K562 (cell line): ENCODE data around the gene TMEM141. TPM values are rescaled to one million over a fixed set of nuclear protein-coding genes. Genes with fewer than 3 reads are reported as not detected.

ENCODE experiments used
- ATAC-seq: fragments of 200-7000 bp; cut with Tn5 transposase; 3 replicates; pipeline ENCODE4 v1.9.1; 2020; ENCODE audit warnings: moderate library complexity
- BruUV-seq: library from RNA; stranded (reverse); fragments of 400-500 nt; replicated peaks from 2 replicates; lab custom pipeline; 2021; lab: Mats Ljungman, UMichigan
- CTCF ChIA-PET: fragments of 300-600 bp; formaldehyde crosslinking; extraction: SDS; loops from one replicate; lab custom pipeline; 2021; ENCODE audit warnings: low intra/inter-chr PET ratio; lab: Yijun Ruan, JAX
- POLR2A ChIA-PET: fragments of 300-600, 350-650 bp; sonication (Branson Sonifier 250); formaldehyde crosslinking; extraction: SDS; loops from one replicate; lab custom pipeline; 2021; ENCODE audit warnings: antibody characterized with exemption, inconsistent platforms; lab: Yijun Ruan, JAX
- DNase-seq, 4 experiments: peaks; one replicate each; pipeline versions ENCODE4 v3.0.0 to v3.0.0-alpha.2; 2011 to 2018; ENCODE audit warnings: low spot score in 3 of 4, mixed read lengths in 3 of 4; ENCODE audit errors: extremely low read depth in 1 of 4
- FAIRE-seq: peaks from 2 replicates; lab custom pipeline; 2011; peaks lifted over from hg19 to GRCh38; lab: Jason Lieb, UNC
- H2AFZ ChIP-seq: 2 replicates; pipeline ENCODE4 v1.6.0; 2011; ENCODE audit warnings: low read depth, low read length, control low read depth, inconsistent platforms
- H3K27ac ChIP-seq: fragments of 200-600 bp; 3 replicates; pipeline ENCODE4 v1.8.0; 2011; ENCODE audit warnings: low read depth, mild to moderate bottlenecking, control low read depth, inconsistent platforms, low read length, moderate library complexity, mixed read lengths; ENCODE audit errors: extremely low read depth
- H3K27me3 ChIP-seq, 2 experiments: fragments of 300-600 bp in 1 of 2; 2 replicates in 1 of 2; 3 replicates in 1 of 2; pipeline versions ENCODE4 v1.6.0 to v1.8.0; 2011; ENCODE audit warnings: inconsistent platforms in 2 of 2, low read length in 2 of 2, mild to moderate bottlenecking in 1 of 2, mixed read lengths in 1 of 2, moderate library complexity in 1 of 2; ENCODE audit not compliant: control insufficient read depth in 2 of 2, insufficient read depth in 2 of 2
- H3K36me3 ChIP-seq: fragments of 300-600 bp; 3 replicates; pipeline ENCODE4 v1.8.0; 2011; ENCODE audit warnings: mild to moderate bottlenecking, low read length, inconsistent platforms; ENCODE audit not compliant: control insufficient read depth, insufficient read depth
- H3K4me1 ChIP-seq, 2 experiments: fragments of 200-600 bp in 1 of 2; replicated peaks in 1 of 2; 2 replicates in 1 of 2; 3 replicates in 1 of 2; pipeline versions ENCODE4 v1.5.1 to v1.8.0; 2011; ENCODE audit warnings: inconsistent platforms in 2 of 2, low read length in 2 of 2, mild to moderate bottlenecking in 1 of 2, mixed read lengths in 1 of 2, moderate library complexity in 1 of 2; ENCODE audit not compliant: control insufficient read depth in 2 of 2, insufficient read depth in 2 of 2
- H3K4me2 ChIP-seq: 2 replicates; pipeline ENCODE4 v1.6.1; 2011; ENCODE audit warnings: low read length, control low read depth, inconsistent platforms, mixed read lengths; ENCODE audit not compliant: insufficient read depth
- H3K4me3 ChIP-seq: fragments of 200-600 bp; sonication (generic), shearing (Covaris generic); 2 replicates; pipeline ENCODE4 v1.5.1; 2016; ENCODE audit warnings: control low read depth, inconsistent platforms
- H3K79me2 ChIP-seq: fragments of 200-600 bp; 3 replicates; pipeline ENCODE4 v1.8.0; 2011; ENCODE audit warnings: low read length, inconsistent platforms; ENCODE audit not compliant: control insufficient read depth, insufficient read depth
- H3K9ac ChIP-seq, 2 experiments: 2 replicates each; pipeline versions ENCODE4 v1.6.0 to v1.6.1; 2011; ENCODE audit warnings: low read depth in 2 of 2, low read length in 2 of 2, control low read depth in 1 of 2, inconsistent platforms in 1 of 2, mild to moderate bottlenecking in 1 of 2, mixed read lengths in 1 of 2; ENCODE audit not compliant: insufficient read depth in 1 of 2
- H3K9me1 ChIP-seq: one replicate; pipeline ENCODE4 v1.6.0; 2011; ENCODE audit warnings: inconsistent platforms, mild to moderate bottlenecking, low read length, moderate library complexity; ENCODE audit not compliant: control insufficient read depth, insufficient read depth
- H3K9me3 ChIP-seq: replicated peaks from 2 replicates; pipeline ENCODE4 v1.5.1; 2011; ENCODE audit warnings: low read depth, low read length, inconsistent platforms; ENCODE audit not compliant: control insufficient read depth, insufficient read depth
- H4K20me1 ChIP-seq: replicated peaks from 2 replicates; pipeline ENCODE4 v1.6.1; 2011; ENCODE audit warnings: low read length, inconsistent platforms, mixed read lengths; ENCODE audit not compliant: control insufficient read depth, insufficient read depth
- CTCF ChIP-seq, 3 experiments: IDR thresholded peaks in 2 of 3; conservative IDR thresholded peaks in 1 of 3; 2 replicates each; pipeline ENCODE4 v1.5.1; 2011 to 2012; ENCODE audit warnings: low read length in 3 of 3, mild to moderate bottlenecking in 3 of 3, control low read depth in 2 of 3, improper control_type of control experiment in 1 of 3, inconsistent platforms in 1 of 3, low read depth in 1 of 3, mixed read lengths in 1 of 3, moderate library complexity in 1 of 3; ENCODE audit not compliant: insufficient read depth in 2 of 3
- NFRKB ChIP-seq: fragments of 450-650 bp; IDR thresholded peaks from 2 replicates; pipeline ENCODE4 v1.6.1; 2016; ENCODE audit warnings: low read depth
- RBFOX2 ChIP-seq: fragments of 200-400 bp; formaldehyde crosslinking; IDR thresholded peaks from 2 replicates; pipeline ENCODE4 v1.6.1; 2017; ENCODE audit warnings: low read depth, mild to moderate bottlenecking, low read length, moderate library complexity
- RBM22 ChIP-seq: fragments of 200-400 bp; formaldehyde crosslinking; IDR thresholded peaks from 2 replicates; pipeline ENCODE4 v1.6.1; 2018; ENCODE audit warnings: low read length, low read depth; ENCODE audit not compliant: poor library complexity, severe bottlenecking
- WGBS: fragments of 100-300 bp; shearing (Covaris generic); methylation state at CpG from one replicate; pipeline ENCODE4 v1.1.6; 2016; ENCODE audit warnings: low coverage, mixed read lengths; ENCODE audit not compliant: insufficient coverage; ENCODE audit errors: missing lambda C conversion rate; 5-methylcytosine and 5-hydroxymethylcytosine counted together
- in situ Hi-C: fragments of 300-500 bp; cut with MboI; formaldehyde crosslinking; loops from 4 replicates; pipeline ENCODE4 v1.15.0; 2018; ENCODE audit warnings: inconsistent platforms, mixed read lengths
- intact Hi-C: fragments of 100-400 bp; cut with micrococcal nuclease; formaldehyde crosslinking; loops from 2 replicates; pipeline ENCODE4 v1.14.2; 2022
- polyA plus RNA-seq, 8 experiments: library from polyadenylated mRNA; depleted of rRNA in 4 of 8; stranded (reverse) in 5 of 8; unstranded in 3 of 8; fragments of >200 nt; fragmentation: Nextera tagmentation in 2 of 8; fragmentation: Illumina TruSeq in 1 of 8; extraction: Ambion mirVana in 2 of 8; extraction: Trizol in 1 of 8; gene quantifications; 2 replicates each; pipeline versions ENCODE4 v1.2.1 to v1.2.3, GENCODE V29; 2011 to 2014; ENCODE audit warnings: inconsistent platforms in 1 of 8, missing spikeins in 1 of 8
- total RNA-seq, 7 experiments: library from RNA; depleted of rRNA in 6 of 7; stranded (reverse); fragments of >200 nt in 6 of 7; fragmentation: Illumina TruSeq in 2 of 7; extraction: Trizol in 2 of 7; gene quantifications; 2 replicates each; pipeline versions ENCODE4 v1.2.1 to v1.2.3, GENCODE V29; 2011 to 2021; ENCODE audit warnings: low replicate concordance in 1 of 7
- TF ChIP-seq, protein P1 (sequence below): sonication (generic); formaldehyde crosslinking; IDR thresholded peaks from 2 replicates; pipeline ENCODE4 v1.8.0; 2022; ENCODE audit warnings: missing genetic modification reagents, mild to moderate bottlenecking, borderline replicate concordance

TMEM141 gene
- total and polyA plus RNA-seq, 9 of the 15 experiments (the other 6 are each of a cell fraction or from before 2014, with no cell fraction given) = 21.5 to 123 (median 74.8) TPM

DNA sequence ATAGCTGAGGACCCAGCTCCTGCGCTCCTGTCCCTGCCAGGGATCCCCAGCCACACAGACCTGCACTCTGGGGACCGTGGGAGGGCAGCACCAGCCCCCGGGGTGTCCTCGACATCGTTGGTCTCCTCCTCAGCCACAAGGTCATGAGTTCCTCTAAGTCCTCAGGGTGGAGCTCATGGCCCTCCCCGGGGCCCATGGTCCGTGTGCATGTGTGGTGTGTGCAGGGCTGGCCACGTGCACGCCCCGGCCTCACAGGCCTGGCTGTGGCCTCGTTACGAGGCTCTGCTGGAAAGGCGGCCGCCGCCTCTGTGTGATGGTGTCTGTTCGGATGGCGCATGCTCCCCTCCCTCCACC lies 35.0 kb downstream of the TMEM141 start (continued):
- peak; percentile 36; the same call in 1 of the 2 replicates for TF ChIP-seq RBFOX2
- TF ChIP-seq, protein P1, sequence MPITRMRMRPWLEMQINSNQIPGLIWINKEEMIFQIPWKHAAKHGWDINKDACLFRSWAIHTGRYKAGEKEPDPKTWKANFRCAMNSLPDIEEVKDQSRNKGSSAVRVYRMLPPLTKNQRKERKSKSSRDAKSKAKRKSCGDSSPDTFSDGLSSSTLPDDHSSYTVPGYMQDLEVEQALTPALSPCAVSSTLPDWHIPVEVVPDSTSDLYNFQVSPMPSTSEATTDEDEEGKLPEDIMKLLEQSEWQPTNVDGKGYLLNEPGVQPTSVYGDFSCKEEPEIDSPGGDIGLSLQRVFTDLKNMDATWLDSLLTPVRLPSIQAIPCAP = no peak

DNA sequence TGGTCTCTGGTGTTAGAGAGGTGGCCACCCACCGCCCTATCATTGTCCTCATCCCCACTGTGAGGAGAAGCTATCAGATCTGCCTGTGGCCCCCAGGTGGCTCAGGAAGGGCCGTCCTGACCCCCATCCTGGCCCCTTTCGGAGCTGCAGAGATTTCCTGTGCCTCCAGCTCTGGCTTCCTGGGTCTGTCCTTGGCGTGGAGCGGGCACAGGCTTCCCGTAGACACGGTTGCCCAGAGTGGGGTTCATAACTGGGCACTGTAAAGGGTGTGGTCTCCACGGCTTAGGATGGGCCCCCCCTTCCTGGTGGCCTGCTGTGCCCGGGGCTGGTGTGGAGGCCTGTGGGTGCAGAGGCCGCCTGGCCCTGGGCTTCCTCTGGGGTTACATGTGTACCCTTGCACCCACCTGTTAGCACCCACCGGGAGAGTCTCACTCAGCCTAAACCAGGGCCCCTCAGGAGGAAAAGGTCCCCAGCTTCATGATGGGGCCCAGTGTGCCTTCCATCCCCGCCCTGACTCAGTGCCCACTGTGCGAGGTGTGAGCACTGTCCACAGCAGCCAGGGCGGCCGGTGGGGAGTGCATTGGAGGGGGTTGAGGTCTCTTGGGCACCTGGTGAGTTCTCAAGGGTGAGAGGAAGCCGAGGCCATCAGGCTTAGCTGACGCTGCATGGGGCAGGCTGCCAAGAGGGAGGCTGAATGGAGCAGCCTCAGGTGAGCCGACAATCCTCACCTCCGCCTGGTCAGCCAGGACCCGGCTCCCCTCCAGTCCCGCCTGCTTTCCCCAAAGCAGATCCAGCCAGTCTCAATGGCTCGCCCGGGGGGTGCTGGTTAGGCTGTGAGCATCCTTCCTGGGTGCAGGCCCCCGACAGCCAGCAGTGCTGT lies 35.8 kb downstream of the TMEM141 start:
- WGBS = 95% methylated on average over 17 of the region's 24 CpGs
- H3K4me1 ChIP-seq = peaks cover 0 to 54% of the 10 kb centered on the region in 2 experiments; a peak in 2 of 5 replicates
- FAIRE-seq = no peak
- H3K4me3 ChIP-seq = no peak overlapping the region
- TF ChIP-seq CTCF (IDR thresholded peaks at IDR 0.05 in 2 of 3, conservative IDR thresholded peaks at IDR 0.05 in 1 of 3; ENCODE audit: insufficient read depth in 2 of 3, low read depth in 1 of 3, low read length in 3 of 3) (0 out of 6 replicates have a peak, but pooled peaks of 1 of the 3 experiments have one; percentile 0), NFRKB (no peak), RBM22 (peak; percentile 17)
- TF ChIP-seq, all 486 proteins: peak for 2
- Histone ChIP-seq H3K36me3 (peaks cover 94% of the 10 kb centered on the region), H3K79me2 (peaks cover 10% of the 10 kb centered on the region; the same call in 2 of the 3 replicates), H3K9me3 (no peaks in the 10 kb centered on the region), H3K9me1 (no peaks in the 10 kb centered on the region), H3K9ac (peak overlapping the region in 1 of 2 experiments; percentile 14; a peak in 2 of 4 replicates), H3K4me2 (no peak overlapping the region), H3K27ac (no peak overlapping the region), H3K27me3 (no peaks in the 10 kb centered on the region), H4K20me1 (no peaks in the 10 kb centered on the region; the same call in 1 of the 2 replicates), H2AFZ (no peak overlapping the region)
- intact Hi-C loops = no loop called here
- DNase-seq (no peak), ATAC-seq (no peak)
- in situ Hi-C loops = no loop called here
- ChIA-PET CTCF (no interaction called here), POLR2A (interaction anchor here (0.7 to 0.9 kb wide), 4 partner anchors 12 to 100 kb away, joined by 3 to 7 read pairs (median 4); no protein-coding TSS in a partner anchor)
- no TSS peak for BruUV-seq
